Stimulated activated naive CD8-positive, alpha-beta T cell treated with anti-CD3 and anti-CD28 coated beads, Interleukin-15, Interleukin-2, amounts not matched to agents 100 ng/mL and 50 ng/mL, for 24 hours (primary cell): Measurements from ENCODE around the gene MEGF6.

Source experiments
- H3K27ac Mint-ChIP-seq: one replicate; pipeline ENCODE4 v1.8.0; 2021; ENCODE audit warnings: mild to moderate bottlenecking, mixed read lengths
- H3K27me3 Mint-ChIP-seq: one replicate; pipeline ENCODE4 v1.8.0; 2021; ENCODE audit warnings: mixed read lengths
- H3K36me3 Mint-ChIP-seq: one replicate; pipeline ENCODE4 v1.8.0; 2021; ENCODE audit warnings: low read depth, mixed read lengths
- H3K4me1 Mint-ChIP-seq: one replicate; pipeline ENCODE4 v1.8.0; 2021; ENCODE audit warnings: low read depth, mixed read lengths
- H3K4me3 Mint-ChIP-seq: one replicate; pipeline ENCODE4 v1.8.0; 2021; ENCODE audit warnings: mild to moderate bottlenecking, mixed read lengths
- H3K9me3 Mint-ChIP-seq: one replicate; pipeline ENCODE4 v1.8.0; 2021; ENCODE audit warnings: mixed read lengths

The MEGF6 gene

DNA sequence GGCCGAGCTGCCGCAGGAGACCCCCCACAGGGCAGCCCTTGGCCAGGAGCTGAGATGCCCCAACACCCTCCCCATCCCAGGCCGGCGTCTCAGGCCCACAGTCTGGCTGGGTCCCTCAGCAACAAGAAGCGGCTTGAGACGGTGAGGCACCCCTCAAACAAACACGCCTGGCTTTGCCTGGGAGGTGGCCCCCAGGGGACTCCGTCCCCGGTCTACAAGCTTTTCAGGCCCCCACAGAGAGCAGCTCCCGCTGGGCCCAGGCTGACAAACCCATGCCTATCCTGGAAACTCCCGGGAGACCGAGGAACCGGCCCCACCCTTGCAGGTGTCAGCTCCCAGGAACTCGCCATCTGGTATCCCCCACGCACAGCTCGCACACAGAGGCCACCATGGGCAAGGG is 89.9 kb downstream of the MEGF6 start:
- no peak overlapping the region for H3K4me3 Mint-ChIP-seq
- H3K4me1 Mint-ChIP-seq, result no peaks in the 10 kb centered on the region
- H3K27me3 Mint-ChIP-seq, result no peaks in the 10 kb centered on the region
- H3K36me3 Mint-ChIP-seq, result no peaks in the 10 kb centered on the region
- H3K9me3 Mint-ChIP-seq, result no peaks in the 10 kb centered on the region
- H3K27ac Mint-ChIP-seq, result no peak overlapping the region

DNA sequence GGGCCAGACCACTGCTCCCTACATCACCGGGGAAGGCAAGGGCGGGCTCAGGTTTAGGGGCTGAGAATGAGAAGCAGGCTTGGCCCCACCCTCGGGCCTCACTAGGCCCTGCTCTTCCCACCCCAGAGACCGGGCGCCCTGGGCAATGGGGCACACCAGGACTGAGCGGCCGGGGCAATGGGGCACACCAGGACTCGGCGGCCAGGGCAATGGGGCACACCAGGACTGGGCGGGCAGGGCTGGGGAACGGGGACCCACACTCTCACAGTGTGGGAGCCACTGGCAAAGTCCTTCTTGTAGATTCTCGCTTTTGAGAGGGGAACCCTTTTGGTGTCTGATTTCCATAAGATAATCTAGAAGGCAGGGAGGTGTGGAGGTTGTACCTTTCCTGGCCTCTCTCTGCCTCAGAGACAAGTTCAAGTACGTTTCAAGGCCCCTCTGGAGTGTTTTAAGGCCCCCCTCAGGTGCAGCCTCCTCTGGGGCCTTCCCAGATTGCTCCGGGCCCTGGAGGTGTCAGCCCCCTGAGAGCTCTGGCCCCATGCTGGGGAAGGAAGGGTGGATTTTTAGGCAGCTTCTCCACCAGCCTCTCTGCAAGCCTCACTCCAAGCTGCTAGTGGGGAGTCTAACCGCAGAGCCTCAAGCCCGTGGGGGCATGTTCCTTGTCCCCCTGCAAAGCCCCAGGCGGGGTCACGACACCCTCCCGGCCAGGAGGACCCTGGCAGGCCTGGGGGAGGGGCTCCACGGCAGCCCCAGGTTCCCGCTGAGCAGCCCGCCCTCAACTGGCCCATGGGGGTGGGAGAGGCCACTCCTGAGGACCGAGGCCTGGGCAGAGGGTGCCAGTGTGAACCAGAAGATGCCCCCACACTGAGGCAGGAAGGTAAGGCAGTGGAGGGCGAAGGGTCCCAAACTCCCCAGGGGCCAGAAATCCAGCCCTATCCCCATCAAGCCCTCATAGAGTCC is 90.6 kb downstream of the MEGF6 start:
- no peaks in the 10 kb centered on the region for H3K27me3 Mint-ChIP-seq
- H3K9me3 Mint-ChIP-seq, result no peaks in the 10 kb centered on the region
- no peak overlapping the region for H3K4me3 Mint-ChIP-seq
- H3K4me1 Mint-ChIP-seq, result no peaks in the 10 kb centered on the region
- H3K27ac Mint-ChIP-seq, result no peak overlapping the region
- H3K36me3 Mint-ChIP-seq, result no peaks in the 10 kb centered on the region

DNA sequence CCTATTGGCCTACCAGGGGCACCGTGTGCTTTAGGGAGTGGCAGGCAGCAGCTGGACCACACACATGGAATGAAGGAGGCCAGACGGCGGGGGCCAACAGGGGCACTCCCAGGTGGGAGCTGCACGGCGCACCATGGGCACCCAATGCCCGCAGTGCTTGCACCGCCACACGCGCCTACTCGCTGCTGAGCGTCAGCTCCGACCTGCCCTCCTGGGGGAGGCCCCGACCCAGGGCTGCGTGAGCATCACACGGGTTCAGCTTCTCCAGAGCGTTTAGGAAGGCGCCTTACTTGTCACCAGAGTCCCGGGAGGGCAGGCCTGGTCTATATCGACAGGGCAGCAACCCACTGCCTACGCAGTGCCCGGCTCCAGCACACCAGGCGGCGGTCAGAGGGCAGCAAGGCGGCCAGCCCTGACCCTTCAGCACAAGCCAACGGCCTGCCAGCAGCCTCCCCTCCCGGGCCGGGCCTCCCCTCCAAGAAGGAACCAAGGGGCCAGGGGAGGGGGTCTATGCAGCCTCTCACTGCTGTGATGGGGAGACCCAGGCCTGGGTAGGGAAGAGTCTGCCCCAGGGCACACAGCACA is 91.9 kb downstream of the MEGF6 start:
- no peak overlapping the region for H3K27ac Mint-ChIP-seq
- H3K4me1 Mint-ChIP-seq, result no peaks in the 10 kb centered on the region
- no peaks in the 10 kb centered on the region for H3K36me3 Mint-ChIP-seq
- H3K4me3 Mint-ChIP-seq, result no peak overlapping the region
- no peaks in the 10 kb centered on the region for H3K27me3 Mint-ChIP-seq
- H3K9me3 Mint-ChIP-seq, result no peaks in the 10 kb centered on the region

DNA sequence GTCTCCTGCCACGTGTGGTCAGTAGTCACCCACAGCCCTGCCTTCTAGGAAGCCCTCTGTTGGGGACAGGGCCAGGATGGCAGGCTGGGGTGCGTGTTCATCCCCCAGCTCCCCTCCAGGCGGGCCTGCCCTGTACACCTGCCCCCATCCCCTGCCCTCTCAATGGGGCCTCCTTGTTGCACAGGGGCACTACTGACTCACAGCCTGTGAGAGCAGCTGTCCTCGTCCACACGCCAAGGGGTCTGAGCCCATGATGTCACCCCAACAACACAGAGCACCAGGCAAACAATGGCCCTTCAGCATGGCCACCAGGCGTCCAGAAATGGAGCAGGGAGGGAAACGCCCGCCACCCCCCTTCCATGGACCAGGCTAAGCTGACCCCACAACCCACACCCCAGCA is 92.6 kb downstream of the MEGF6 start:
- Mint-ChIP-seq H3K27ac (no peak overlapping the region), H3K9me3 (no peaks in the 10 kb centered on the region), H3K4me1 (no peaks in the 10 kb centered on the region), H3K27me3 (no peaks in the 10 kb centered on the region), H3K36me3 (no peaks in the 10 kb centered on the region), H3K4me3 (no peak overlapping the region)

- H3K27me3 Mint-ChIP-seq, result no peaks in the 10 kb centered on the region
- no peaks in the 10 kb centered on the region for H3K9me3 Mint-ChIP-seq
- no peaks in the 10 kb centered on the region for H3K4me1 Mint-ChIP-seq
- H3K36me3 Mint-ChIP-seq, result no peaks in the 10 kb centered on the region
- H3K27ac Mint-ChIP-seq, result no peak overlapping the region
- H3K4me3 Mint-ChIP-seq, result no peak overlapping the region
These were observed 93.1 kb downstream of the MEGF6 start for GRCh38 chr1:3518256-3518655.

DNA sequence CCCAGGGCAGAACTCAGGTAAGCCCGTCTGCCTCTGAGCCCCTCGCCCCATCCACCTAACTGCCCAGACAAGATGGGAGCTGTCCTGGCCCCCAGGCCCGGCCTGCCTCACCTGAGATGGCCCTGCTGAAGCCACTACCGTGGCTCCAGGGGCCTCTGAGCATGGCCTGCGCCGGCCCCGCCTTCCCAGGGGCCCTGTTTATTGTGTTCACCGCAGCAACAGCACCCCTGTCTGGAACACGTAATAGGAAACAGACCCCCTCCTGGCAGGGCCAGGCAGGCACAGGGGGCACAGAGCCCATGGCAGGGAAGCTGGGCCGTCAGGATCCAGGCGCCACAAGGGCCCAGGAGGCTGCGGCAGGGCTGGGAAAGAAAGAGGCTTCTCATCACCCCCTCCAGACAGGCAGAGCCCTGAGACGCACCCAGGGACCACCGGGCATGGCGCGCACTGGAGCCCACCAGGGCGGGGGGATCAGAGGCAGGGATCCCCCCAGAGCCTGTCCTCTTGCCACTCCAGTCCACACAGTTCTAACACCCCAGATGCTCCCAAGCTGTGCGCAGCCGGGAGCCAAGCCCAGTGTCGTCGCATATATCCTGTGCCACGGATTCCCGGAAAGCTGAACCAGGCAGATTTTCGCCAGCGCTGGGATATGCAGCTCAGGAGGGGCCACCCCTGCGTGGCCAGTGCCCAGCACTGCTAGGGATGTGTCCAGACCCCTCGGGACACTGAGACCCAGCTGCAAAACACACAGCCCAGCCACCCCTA is 94.2 kb downstream of the MEGF6 start:
- Mint-ChIP-seq H3K27ac (no peak overlapping the region), H3K4me1 (no peaks in the 10 kb centered on the region), H3K9me3 (no peaks in the 10 kb centered on the region), H3K4me3 (no peak overlapping the region), H3K36me3 (no peaks in the 10 kb centered on the region), H3K27me3 (no peaks in the 10 kb centered on the region)

GRCh38 chr1:3516481-3516869 is 94.8 kb downstream of the MEGF6 start:
- Mint-ChIP-seq H3K27ac (no peak overlapping the region), H3K27me3 (no peaks in the 10 kb centered on the region), H3K36me3 (no peaks in the 10 kb centered on the region), H3K9me3 (no peaks in the 10 kb centered on the region), H3K4me1 (no peaks in the 10 kb centered on the region), H3K4me3 (no peak overlapping the region)

DNA sequence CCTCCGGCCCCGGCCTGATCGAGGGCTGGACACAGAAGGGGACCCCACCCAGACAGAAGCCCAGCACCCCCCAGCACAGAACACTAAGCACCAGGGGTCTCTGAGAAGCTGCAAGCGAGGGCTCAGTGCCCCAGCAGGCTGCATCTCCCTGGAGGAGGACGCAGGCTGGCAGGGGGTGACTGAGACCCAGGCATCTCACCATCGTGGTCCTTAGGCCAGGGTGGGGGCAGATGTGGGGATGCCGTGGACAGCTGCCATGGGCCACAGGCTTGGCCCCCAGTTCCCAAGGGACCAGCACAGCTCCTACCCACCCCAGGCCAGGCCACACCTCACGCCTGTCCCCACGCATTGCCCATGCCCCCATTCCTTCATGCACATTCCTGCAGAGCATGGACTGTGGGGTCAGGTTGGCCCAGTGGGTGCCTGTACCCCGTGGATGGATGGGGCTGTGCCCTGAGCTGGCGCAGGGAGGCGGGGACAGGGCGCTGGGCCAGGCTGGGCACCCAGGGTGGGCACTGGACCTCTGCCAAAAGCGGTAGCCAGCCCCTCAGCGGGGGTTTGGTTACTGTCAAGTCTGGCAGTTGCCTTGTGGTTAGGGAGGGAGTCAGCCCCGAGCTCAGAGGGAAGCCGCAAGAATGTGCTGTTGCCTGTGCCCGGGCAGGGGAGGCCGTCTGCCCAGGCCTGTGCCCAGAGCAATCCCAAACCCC is 95.4 kb downstream of the MEGF6 start:
- no peak overlapping the region for H3K4me3 Mint-ChIP-seq
- no peaks in the 10 kb centered on the region for H3K36me3 Mint-ChIP-seq
- H3K27ac Mint-ChIP-seq, result no peak overlapping the region
- no peaks in the 10 kb centered on the region for H3K9me3 Mint-ChIP-seq
- no peaks in the 10 kb centered on the region for H3K4me1 Mint-ChIP-seq
- no peaks in the 10 kb centered on the region for H3K27me3 Mint-ChIP-seq

DNA sequence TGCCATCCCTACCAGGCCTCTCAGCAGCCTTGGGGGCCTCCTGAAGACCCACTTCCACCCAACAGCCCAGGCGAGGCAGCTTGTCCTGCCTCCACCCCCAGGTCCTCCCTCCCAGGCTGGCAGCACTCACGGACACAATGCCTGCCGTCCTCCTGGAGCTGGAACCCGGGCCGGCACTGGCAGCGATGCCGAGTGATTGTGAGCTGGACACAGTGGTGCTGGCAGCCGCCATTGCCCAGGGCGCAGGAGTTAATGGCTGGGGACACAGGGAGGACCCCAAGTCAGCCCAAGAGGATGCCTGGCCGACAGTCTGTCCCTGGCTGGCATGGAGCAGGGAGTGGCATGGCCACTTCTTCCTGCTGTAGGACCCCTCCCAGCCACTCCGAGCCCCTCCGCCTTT is 96.0 kb downstream of the MEGF6 start:
- no peak overlapping the region for H3K27ac Mint-ChIP-seq
- no peaks in the 10 kb centered on the region for H3K4me1 Mint-ChIP-seq
- no peak overlapping the region for H3K4me3 Mint-ChIP-seq
- no peaks in the 10 kb centered on the region for H3K9me3 Mint-ChIP-seq
- H3K27me3 Mint-ChIP-seq, result no peaks in the 10 kb centered on the region
- no peaks in the 10 kb centered on the region for H3K36me3 Mint-ChIP-seq

GRCh38 chr1:3514404-3514803 is 96.9 kb downstream of the MEGF6 start:
- no peaks in the 10 kb centered on the region for H3K27me3 Mint-ChIP-seq
- H3K27ac Mint-ChIP-seq, result no peak overlapping the region
- H3K4me1 Mint-ChIP-seq, result no peaks in the 10 kb centered on the region
- no peaks in the 10 kb centered on the region for H3K9me3 Mint-ChIP-seq
- no peaks in the 10 kb centered on the region for H3K36me3 Mint-ChIP-seq
- no peak overlapping the region for H3K4me3 Mint-ChIP-seq

DNA sequence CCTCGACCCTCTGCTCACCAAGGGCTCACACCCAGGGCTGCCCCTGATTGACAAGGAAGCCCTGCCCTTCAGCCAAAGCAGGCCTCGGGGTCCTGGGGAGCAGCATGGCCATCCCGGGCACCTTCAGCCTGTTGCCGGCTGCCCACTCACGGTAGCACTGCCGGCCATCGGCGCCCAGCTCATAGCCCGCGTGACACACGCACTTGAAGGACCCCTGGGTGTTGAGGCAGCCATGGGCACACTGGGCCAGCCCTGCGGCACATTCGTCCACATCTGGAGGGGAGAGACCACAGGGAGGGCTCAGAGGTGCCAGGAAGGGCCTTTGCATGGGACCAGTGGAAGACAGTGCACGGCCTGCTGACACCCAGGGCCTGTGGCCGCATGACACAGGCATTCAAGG is 99.5 kb downstream of the MEGF6 start:
- Mint-ChIP-seq H3K4me3 (no peak overlapping the region), H3K4me1 (no peaks in the 10 kb centered on the region), H3K36me3 (no peaks in the 10 kb centered on the region), H3K27ac (no peak overlapping the region), H3K27me3 (no peaks in the 10 kb centered on the region), H3K9me3 (no peaks in the 10 kb centered on the region)

DNA sequence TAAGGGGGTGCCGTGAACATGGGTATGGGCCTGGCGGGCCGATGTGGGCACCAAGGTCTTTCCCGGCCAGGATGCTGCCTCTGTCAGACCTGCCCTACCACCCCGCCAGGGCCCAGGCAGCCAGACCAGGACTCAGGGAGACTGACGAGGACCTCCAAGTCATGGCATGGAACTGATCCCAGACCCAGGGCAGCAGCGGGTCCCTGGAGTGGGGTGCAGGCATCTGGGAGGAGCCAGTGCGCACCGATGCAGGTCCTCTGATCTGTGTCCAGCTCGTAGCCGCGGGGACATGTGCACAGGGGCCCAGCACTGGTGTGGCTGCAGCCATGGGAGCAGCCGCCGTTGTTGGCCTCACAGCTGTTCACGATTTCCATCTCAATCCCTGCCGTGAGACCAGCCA is 100.0 kb downstream of the MEGF6 start:
- Mint-ChIP-seq H3K9me3 (no peaks in the 10 kb centered on the region), H3K27me3 (no peaks in the 10 kb centered on the region), H3K4me3 (no peak overlapping the region), H3K36me3 (no peaks in the 10 kb centered on the region), H3K4me1 (no peaks in the 10 kb centered on the region), H3K27ac (no peak overlapping the region)

- no peaks in the 10 kb centered on the region for H3K36me3 Mint-ChIP-seq
- H3K27ac Mint-ChIP-seq, result no peak overlapping the region
- H3K4me1 Mint-ChIP-seq, result no peaks in the 10 kb centered on the region
- H3K27me3 Mint-ChIP-seq, result no peaks in the 10 kb centered on the region
- no peak overlapping the region for H3K4me3 Mint-ChIP-seq
- H3K9me3 Mint-ChIP-seq, result no peaks in the 10 kb centered on the region
These were observed 100.4 kb downstream of the MEGF6 start for GRCh38 chr1:3510956-3511250.

DNA sequence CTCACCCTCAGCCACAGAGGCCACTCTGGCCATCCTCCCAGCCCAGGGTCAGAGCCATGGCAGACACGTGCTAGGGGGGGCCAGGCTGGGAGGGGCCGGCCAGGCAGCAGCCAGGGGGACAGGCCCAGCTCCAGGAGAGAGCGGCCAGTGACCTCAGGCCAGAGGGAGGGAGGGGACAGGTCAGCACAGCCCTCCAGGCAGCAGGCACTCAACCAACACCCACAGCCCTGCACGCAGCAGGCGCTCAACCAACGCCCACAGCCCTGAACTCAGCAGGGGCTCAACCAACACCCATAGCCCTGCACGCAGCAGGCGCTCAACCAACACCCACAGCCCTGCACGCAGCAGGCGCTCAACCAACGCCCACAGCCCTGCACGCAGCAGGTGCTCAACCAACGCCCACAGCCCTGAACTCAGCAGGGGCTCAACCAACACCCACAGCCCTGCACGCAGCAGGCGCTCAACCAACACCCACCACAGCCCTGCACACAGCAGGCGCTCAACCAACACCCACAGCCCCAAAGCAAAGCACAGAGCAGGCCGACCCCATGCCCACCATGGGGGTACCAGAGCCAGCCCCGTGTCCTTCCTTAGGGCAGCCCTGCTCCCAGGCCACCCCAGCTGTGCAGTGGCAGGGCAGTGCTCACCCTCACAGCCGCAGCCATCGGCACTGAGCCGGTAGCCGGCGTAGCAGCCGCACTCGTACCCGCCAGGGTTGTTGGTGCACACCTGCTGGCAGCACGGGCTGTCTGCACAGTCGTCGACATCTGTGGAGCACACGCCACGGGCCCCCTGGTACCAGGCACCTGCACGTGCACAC is 101.0 kb downstream of the MEGF6 start:
- H3K4me3 Mint-ChIP-seq, result no peak overlapping the region

More for the DNA sequence above, 101.0 kb downstream of the MEGF6 start:
- no peak overlapping the region for H3K27ac Mint-ChIP-seq
- no peaks in the 10 kb centered on the region for H3K4me1 Mint-ChIP-seq
- no peaks in the 10 kb centered on the region for H3K9me3 Mint-ChIP-seq
- no peaks in the 10 kb centered on the region for H3K36me3 Mint-ChIP-seq
- no peaks in the 10 kb centered on the region for H3K27me3 Mint-ChIP-seq
